GM12878 (cell line): ENCODE data around the gene TEX51. TPM values are rescaled to one million over a fixed set of nuclear protein-coding genes. Genes with fewer than 3 reads are reported as not detected.

Source experiments
- ATAC-seq: fragments of 200-7000 bp; cut with Tn5 transposase; 3 replicates; pipeline ENCODE4 v1.9.1; 2020; ENCODE audit warnings: mild to moderate bottlenecking, moderate library complexity
- BruUV-seq: library from RNA; stranded (reverse); fragments of 400-500 nt; replicated peaks from 2 replicates; lab custom pipeline; 2021; lab: Mats Ljungman, UMichigan
- CTCF ChIA-PET: fragments of 300-600 bp; sonication (Branson Sonifier 250); formaldehyde crosslinking; extraction: SDS; loops from one replicate; lab custom pipeline; 2021; ENCODE audit warnings: inconsistent platforms; lab: Yijun Ruan, JAX
- POLR2A ChIA-PET: fragments of 350-600 bp; formaldehyde crosslinking; extraction: SDS; loops from one replicate; lab custom pipeline; 2021; ENCODE audit warnings: inconsistent platforms; lab: Charles Lee
- RAD21 ChIA-PET: fragments of 300-600 bp; sonication (Branson Sonifier 250); formaldehyde crosslinking; loops from one replicate; lab custom pipeline; 2023; ENCODE audit warnings: antibody characterized with exemption; ENCODE audit not compliant: unreplicated experiment; lab: Charles Lee
- SMC1A ChIA-PET: fragments of 300-600 bp; sonication (Branson Sonifier 250); formaldehyde crosslinking; loops from one replicate; lab custom pipeline; 2023; ENCODE audit not compliant: unreplicated experiment, uncharacterized antibody; lab: Charles Lee
- DNase-seq: peaks from one replicate; pipeline ENCODE4 v3.0.0-alpha.2; 2011; ENCODE audit warnings: low read depth, low spot score
- FAIRE-seq: peaks from 3 replicates; lab custom pipeline; 2011; peaks lifted over from hg19 to GRCh38; lab: Jason Lieb, UNC
- H2AFZ ChIP-seq: 2 replicates; pipeline ENCODE4 v1.6.0; 2011; ENCODE audit warnings: low read depth, low read length, control low read depth; ENCODE audit not compliant: control insufficient read depth
- H3K27ac ChIP-seq: 2 replicates; pipeline ENCODE4 v1.5.1; 2011; ENCODE audit warnings: control low read depth; ENCODE audit not compliant: control insufficient read depth, insufficient read depth
- H3K27me3 ChIP-seq, 2 experiments: replicated peaks in 1 of 2; 2 replicates each; pipeline versions ENCODE4 v1.6.0 to v1.6.1; 2011; ENCODE audit warnings: low read length in 1 of 2; ENCODE audit not compliant: control insufficient read depth in 2 of 2, insufficient read depth in 2 of 2
- H3K36me3 ChIP-seq, 2 experiments: 2 replicates each; pipeline ENCODE4 v1.5.1; 2011; ENCODE audit warnings: low read length in 1 of 2; ENCODE audit not compliant: control insufficient read depth in 2 of 2, insufficient read depth in 2 of 2
- H3K4me1 ChIP-seq: 2 replicates; pipeline ENCODE4 v1.6.1; 2011; ENCODE audit warnings: mild to moderate bottlenecking, low read length, moderate library complexity, mixed read lengths; ENCODE audit not compliant: control insufficient read depth, insufficient read depth
- H3K4me2 ChIP-seq: 2 replicates; pipeline ENCODE4 v1.6.0; 2011; ENCODE audit warnings: control low read depth; ENCODE audit not compliant: control insufficient read depth, insufficient read depth
- H3K4me3 ChIP-seq: fragments of 200-600 bp; sonication (generic); 2 replicates; pipeline ENCODE4 v1.5.1; 2016
- H3K79me2 ChIP-seq: 2 replicates; pipeline ENCODE4 v1.6.0; 2011; ENCODE audit warnings: low read length; ENCODE audit not compliant: control insufficient read depth, insufficient read depth
- H3K9ac ChIP-seq: 2 replicates; pipeline ENCODE4 v1.8.0; 2011; ENCODE audit warnings: low read length, control low read depth, mixed read lengths; ENCODE audit not compliant: control insufficient read depth, insufficient read depth
- H3K9me3 ChIP-seq: replicated peaks from 3 replicates; pipeline ENCODE4 v1.5.1; 2011; ENCODE audit warnings: mild to moderate bottlenecking, low read length; ENCODE audit not compliant: control insufficient read depth, insufficient read depth
- H4K20me1 ChIP-seq: 2 replicates; pipeline ENCODE4 v1.6.0; 2011; ENCODE audit not compliant: control insufficient read depth, insufficient read depth
- BACH1 ChIP-seq: fragments of 450-650 bp; IDR thresholded peaks from 2 replicates; pipeline ENCODE4 v1.6.1; 2017; ENCODE audit warnings: mild to moderate bottlenecking, borderline replicate concordance
- CREB1 ChIP-seq: IDR thresholded peaks from 2 replicates; pipeline ENCODE4 v1.6.1; 2012; ENCODE audit warnings: low read depth, mild to moderate bottlenecking, inconsistent platforms
- GABPA ChIP-seq: IDR thresholded peaks from 2 replicates; pipeline ENCODE4 v1.6.1; 2014; ENCODE audit warnings: antibody characterized with exemption, low read depth, mild to moderate bottlenecking, inconsistent platforms
- IKZF2 ChIP-seq, 2 experiments: fragments of 450-650 bp; IDR thresholded peaks; 2 replicates each; pipeline ENCODE4 v1.6.1; 2017; ENCODE audit warnings: mild to moderate bottlenecking in 2 of 2, moderate library complexity in 2 of 2
- IRF4 ChIP-seq: IDR thresholded peaks from 2 replicates; pipeline ENCODE4 v1.6.1; 2011; ENCODE audit warnings: low read depth, low read length
- KLF5 ChIP-seq: fragments of 450-650 bp; IDR thresholded peaks from 2 replicates; pipeline ENCODE4 v1.6.1; 2014; ENCODE audit warnings: mild to moderate bottlenecking; ENCODE audit not compliant: partially characterized antibody
- MTA3 ChIP-seq: IDR thresholded peaks from 2 replicates; pipeline ENCODE4 v1.6.1; 2012; ENCODE audit warnings: low read length, inconsistent platforms, borderline replicate concordance
- POLR2AphosphoS5 ChIP-seq: IDR thresholded peaks from 2 replicates; pipeline ENCODE4 v1.6.1; 2011; ENCODE audit warnings: mild to moderate bottlenecking, low read length, inconsistent platforms
- RAD21 ChIP-seq: IDR thresholded peaks from 2 replicates; pipeline ENCODE4 v1.6.1; 2011; ENCODE audit warnings: mild to moderate bottlenecking, low read depth, low read length, moderate library complexity; ENCODE audit not compliant: insufficient read depth
- RBBP5 ChIP-seq: fragments of 200-600 bp; sonication (generic); conservative IDR thresholded peaks from 2 replicates; pipeline ENCODE4 v1.6.1; 2016
- REST ChIP-seq: IDR thresholded peaks from 2 replicates; pipeline ENCODE4 v1.6.1; 2012; ENCODE audit warnings: mild to moderate bottlenecking, low read depth, low read length
- RUNX3 ChIP-seq: IDR thresholded peaks from 2 replicates; pipeline ENCODE4 v1.6.1; 2012; ENCODE audit warnings: low read length, inconsistent platforms
- SREBF2 ChIP-seq: IDR thresholded peaks from 2 replicates; pipeline ENCODE4 v1.6.1; 2012; ENCODE audit warnings: mild to moderate bottlenecking, low read length
- TBL1XR1 ChIP-seq: IDR thresholded peaks from 2 replicates; pipeline ENCODE4 v1.6.1; 2012; ENCODE audit warnings: low read depth, low read length, improper control_type of control experiment
- ZNF217 ChIP-seq: fragments of 450-650 bp; IDR thresholded peaks from 2 replicates; pipeline ENCODE4 v1.6.1; 2017; ENCODE audit warnings: antibody characterized with exemption, mild to moderate bottlenecking
- WGBS: methylation state at CpG from one replicate; pipeline ENCODE4 v1.1.6; 2016; ENCODE audit warnings: low lambda C conversion rate; ENCODE audit not compliant: insufficient replicate concordance, insufficient coverage; ENCODE audit errors: missing lambda C conversion rate; 5-methylcytosine and 5-hydroxymethylcytosine counted together
- in situ Hi-C: fragments of 300-500 bp; cut with MboI; formaldehyde crosslinking; loops from 9 replicates; pipeline ENCODE4 v1.14.3; 2018; ENCODE audit warnings: mixed read lengths
- intact Hi-C: fragments of 100-400 bp; cut with micrococcal nuclease; formaldehyde crosslinking; loops from one replicate; pipeline ENCODE4 v1.14.2; 2022; ENCODE audit not compliant: unreplicated experiment
- polyA plus RNA-seq, 11 experiments: library from polyadenylated mRNA; depleted of rRNA in 4 of 11; unstranded in 6 of 11; stranded (reverse) in 5 of 11; fragments of >200 nt; fragmentation: Nextera tagmentation in 4 of 11; fragmentation: Illumina TruSeq in 1 of 11; extraction: Ambion mirVana in 4 of 11; extraction: Trizol in 1 of 11; gene quantifications; 1 replicate in 1 of 11; 2 replicates in 10 of 11; pipeline versions ENCODE4 v1.2.1 to v1.2.3, GENCODE V29; 2011 to 2016; ENCODE audit warnings: inconsistent platforms in 2 of 11, missing spikeins in 2 of 11, low read depth in 1 of 11
- total RNA-seq, 4 experiments: library from RNA; depleted of rRNA in 3 of 4; stranded (reverse); fragments of >200 nt in 3 of 4; fragmentation: Illumina TruSeq in 1 of 4; extraction: Trizol in 1 of 4; gene quantifications; 2 replicates each; pipeline versions ENCODE4 v1.2.1 to v1.2.3, GENCODE V29; 2013 to 2021
- TF ChIP-seq, protein P1 (sequence below): fragments of 450-650 bp; IDR thresholded peaks from 2 replicates; pipeline ENCODE4 v1.6.1; 2018; ENCODE audit warnings: mild to moderate bottlenecking, low read depth, moderate library complexity; ENCODE audit not compliant: partially characterized antibody
- TF ChIP-seq, protein P2 (sequence below): IDR thresholded peaks from 2 replicates; pipeline ENCODE4 v1.6.1; 2011; ENCODE audit warnings: borderline replicate concordance, low read depth, mild to moderate bottlenecking, moderate library complexity, low read length; ENCODE audit not compliant: insufficient read depth, poor library complexity, severe bottlenecking

The TEX51 gene
- total and polyA plus RNA-seq, 10 of the 15 experiments (the other 5 are each of a cell fraction or from before 2014, with no cell fraction given): not detected

GRCh38 chr2:126908721-126909177, 10.1 kb downstream of the TEX51 start (continued):
- TF ChIP-seq, protein P1, sequence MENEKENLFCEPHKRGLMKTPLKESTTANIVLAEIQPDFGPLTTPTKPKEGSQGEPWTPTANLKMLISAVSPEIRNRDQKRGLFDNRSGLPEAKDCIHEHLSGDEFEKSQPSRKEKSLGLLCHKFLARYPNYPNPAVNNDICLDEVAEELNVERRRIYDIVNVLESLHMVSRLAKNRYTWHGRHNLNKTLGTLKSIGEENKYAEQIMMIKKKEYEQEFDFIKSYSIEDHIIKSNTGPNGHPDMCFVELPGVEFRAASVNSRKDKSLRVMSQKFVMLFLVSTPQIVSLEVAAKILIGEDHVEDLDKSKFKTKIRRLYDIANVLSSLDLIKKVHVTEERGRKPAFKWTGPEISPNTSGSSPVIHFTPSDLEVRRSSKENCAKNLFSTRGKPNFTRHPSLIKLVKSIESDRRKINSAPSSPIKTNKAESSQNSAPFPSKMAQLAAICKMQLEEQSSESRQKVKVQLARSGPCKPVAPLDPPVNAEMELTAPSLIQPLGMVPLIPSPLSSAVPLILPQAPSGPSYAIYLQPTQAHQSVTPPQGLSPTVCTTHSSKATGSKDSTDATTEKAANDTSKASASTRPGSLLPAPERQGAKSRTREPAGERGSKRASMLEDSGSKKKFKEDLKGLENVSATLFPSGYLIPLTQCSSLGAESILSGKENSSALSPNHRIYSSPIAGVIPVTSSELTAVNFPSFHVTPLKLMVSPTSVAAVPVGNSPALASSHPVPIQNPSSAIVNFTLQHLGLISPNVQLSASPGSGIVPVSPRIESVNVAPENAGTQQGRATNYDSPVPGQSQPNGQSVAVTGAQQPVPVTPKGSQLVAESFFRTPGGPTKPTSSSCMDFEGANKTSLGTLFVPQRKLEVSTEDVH: no peak
- TF ChIP-seq IKZF2 (IDR thresholded peaks at IDR 0.05): no peak
- no peak for TF ChIP-seq RBBP5
- TF ChIP-seq KLF5: no peak

DNA sequence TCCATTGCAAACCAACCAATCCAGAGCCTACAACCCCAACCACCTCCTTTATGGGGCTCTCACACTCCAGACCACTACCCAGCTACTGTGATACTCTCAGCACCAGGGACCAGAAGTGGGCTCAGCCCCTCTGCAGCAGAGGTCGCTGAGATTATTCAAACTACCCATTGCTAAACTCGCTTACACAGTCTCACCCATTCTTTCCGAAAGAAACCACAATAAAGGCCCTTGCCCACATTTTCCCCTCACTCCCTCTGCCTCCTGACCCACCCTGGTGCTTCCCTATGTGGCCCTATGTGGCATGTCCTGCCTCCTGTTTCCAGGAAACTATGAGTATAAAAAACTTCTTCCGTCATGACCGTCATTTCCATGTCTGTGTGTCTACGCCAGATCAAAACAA, 10.7 kb downstream of the TEX51 start:
- in situ Hi-C loops (no loop called here), intact Hi-C loops (no loop called here)
- H3K9ac ChIP-seq: no peak overlapping the region
- ChIA-PET POLR2A (no interaction called here), SMC1A (no interaction called here), CTCF (no interaction called here), RAD21 (no interaction called here)
- no peaks in the 10 kb centered on the region for H3K9me3 ChIP-seq
- no peaks in the 10 kb centered on the region for H3K4me1 ChIP-seq
- WGBS: 28% methylated on average over 6 of the region's 6 CpGs
- FAIRE-seq (no peak), ATAC-seq (no peak), DNase-seq (no peak)
- H3K79me2 ChIP-seq: no peaks in the 10 kb centered on the region
- no peak overlapping the region for H3K27ac ChIP-seq
- H2AFZ ChIP-seq: no peak overlapping the region
- H3K4me2 ChIP-seq: no peak overlapping the region
- H3K27me3 ChIP-seq: peaks cover 0 to 2% of the 10 kb centered on the region in 2 experiments; a peak in 2 of 4 replicates
- no TSS peak for BruUV-seq
- H4K20me1 ChIP-seq: no peaks in the 10 kb centered on the region
- no peak overlapping the region for H3K4me3 ChIP-seq
- no peaks in the 10 kb centered on the region for H3K36me3 ChIP-seq
- TF ChIP-seq RUNX3 (no peak), POLR2AphosphoS5 (no peak), RAD21 (no peak), CREB1 (no peak), IKZF2 (IDR thresholded peaks at IDR 0.05) (no peak), BACH1 (no peak), TBL1XR1 (no peak), GABPA (no peak), SREBF2 (no peak), IRF4 (no peak), MTA3 (no peak), REST (no peak), ZNF217 (no peak)
- TF ChIP-seq, protein P2, sequence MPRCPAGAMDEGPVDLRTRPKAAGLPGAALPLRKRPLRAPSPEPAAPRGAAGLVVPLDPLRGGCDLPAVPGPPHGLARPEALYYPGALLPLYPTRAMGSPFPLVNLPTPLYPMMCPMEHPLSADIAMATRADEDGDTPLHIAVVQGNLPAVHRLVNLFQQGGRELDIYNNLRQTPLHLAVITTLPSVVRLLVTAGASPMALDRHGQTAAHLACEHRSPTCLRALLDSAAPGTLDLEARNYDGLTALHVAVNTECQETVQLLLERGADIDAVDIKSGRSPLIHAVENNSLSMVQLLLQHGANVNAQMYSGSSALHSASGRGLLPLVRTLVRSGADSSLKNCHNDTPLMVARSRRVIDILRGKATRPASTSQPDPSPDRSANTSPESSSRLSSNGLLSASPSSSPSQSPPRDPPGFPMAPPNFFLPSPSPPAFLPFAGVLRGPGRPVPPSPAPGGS: no peak
